ENCODE results near the gene AP1AR. TPM values are rescaled to one million over a fixed set of nuclear protein-coding genes. Genes with fewer than 3 reads are reported as not detected.
"Not testable (repeated sequence)": the region's sequence is repeated elsewhere in the genome, so short reads cannot be mapped to it uniquely, and the experiment has no call there.

The AP1AR gene
- total and polyA plus RNA-seq, 2 of the 4 experiments (the other 2 are of a cell fraction): 4.0 to 4.7 TPM

DNA sequence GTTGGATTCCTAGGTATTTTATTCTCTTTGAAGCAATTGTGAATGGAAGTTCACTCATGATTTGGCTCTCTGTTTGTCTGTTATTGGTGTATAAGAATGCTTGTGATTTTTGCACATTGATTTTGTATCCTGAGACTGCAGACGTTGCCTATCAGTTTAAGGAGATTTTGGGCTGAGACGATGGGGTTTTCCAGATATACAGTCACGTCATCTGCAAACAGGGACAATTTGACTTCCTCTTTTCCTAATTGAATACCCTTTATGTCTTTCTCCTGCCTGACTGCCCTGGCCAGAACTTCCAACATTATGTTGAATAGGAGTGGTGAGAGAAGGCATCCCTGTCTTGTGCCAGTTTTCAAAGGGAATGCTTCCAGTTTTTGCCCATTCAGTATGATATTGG, 73.9 kb downstream of the AP1AR start:
- H3K4me1 ChIP-seq (ENCODE audit: control insufficient read depth, insufficient read depth, low read length); intact Hi-C loops (cut with micrococcal nuclease); H3K9me1 ChIP-seq (ENCODE audit: insufficient read depth, low read length); DNase-seq; H3K4ac ChIP-seq (ENCODE audit: low read depth, low read length); H3K9ac ChIP-seq (ENCODE audit: low read depth, low read length); H4K20me1 ChIP-seq (ENCODE audit: insufficient read depth, low read length); H2AK9ac ChIP-seq (replicated peaks; ENCODE audit: low read depth, low read length, poor library complexity); H4K8ac ChIP-seq (ENCODE audit: low read depth in 2 of 2, low read length in 2 of 2); H2BK120ac ChIP-seq (ENCODE audit: low read depth, low read length); H3K56ac ChIP-seq (ENCODE audit: extremely low read depth, insufficient read depth, low read length); H2AK5ac ChIP-seq (ENCODE audit: low read depth, low read length); in situ Hi-C loops (cut with MboI; ENCODE audit: low sequenced_read_pairs); H3K14ac ChIP-seq (replicated peaks; ENCODE audit: low read depth, low read length); H2BK15ac ChIP-seq (ENCODE audit: low read depth, low read length); ATAC-seq (ENCODE audit: low read depth); H3K4me2 ChIP-seq (ENCODE audit: low read depth, low read length); H3K4me3 ChIP-seq (ENCODE audit: insufficient read depth, low read depth, low read length); BruUV-seq (replicated peaks); H3K27ac ChIP-seq (ENCODE audit: insufficient read depth, low read length); H4K91ac ChIP-seq (ENCODE audit: insufficient read depth, low read depth, low read length); POLR2A ChIA-PET (ENCODE audit: unreplicated experiment); H3K18ac ChIP-seq (ENCODE audit: low read depth, low read length); H2BK5ac ChIP-seq (ENCODE audit: low read depth, low read length, poor library complexity, severe bottlenecking); H3K27me3 ChIP-seq (ENCODE audit: control insufficient read depth, insufficient read depth, low read length); dilution Hi-C loops (cut with HindIII; ENCODE audit: low sequenced_read_pairs, unreplicated experiment); H3K36me3 ChIP-seq (ENCODE audit: control insufficient read depth, insufficient read depth, low read length); H3K9me3 ChIP-seq (ENCODE audit: control insufficient read depth, insufficient read depth, low read length); H4K5ac ChIP-seq (ENCODE audit: low read depth, low read length); H2BK20ac ChIP-seq (ENCODE audit: low read depth, low read length); CTCF ChIA-PET; H2AFZ ChIP-seq (replicated peaks; ENCODE audit: low read length, poor library complexity); H3K23ac ChIP-seq (ENCODE audit: low read depth, low read length); H3K79me1 ChIP-seq (ENCODE audit: low read depth in 1 of 2, low read length in 2 of 2): not testable (repeated sequence)
- WGBS, 2 experiments (ENCODE audit: extremely low coverage in 2 of 2, insufficient read length in 1 of 2): no CpG with 5 or more reads among the region's 3 CpGs

DNA sequence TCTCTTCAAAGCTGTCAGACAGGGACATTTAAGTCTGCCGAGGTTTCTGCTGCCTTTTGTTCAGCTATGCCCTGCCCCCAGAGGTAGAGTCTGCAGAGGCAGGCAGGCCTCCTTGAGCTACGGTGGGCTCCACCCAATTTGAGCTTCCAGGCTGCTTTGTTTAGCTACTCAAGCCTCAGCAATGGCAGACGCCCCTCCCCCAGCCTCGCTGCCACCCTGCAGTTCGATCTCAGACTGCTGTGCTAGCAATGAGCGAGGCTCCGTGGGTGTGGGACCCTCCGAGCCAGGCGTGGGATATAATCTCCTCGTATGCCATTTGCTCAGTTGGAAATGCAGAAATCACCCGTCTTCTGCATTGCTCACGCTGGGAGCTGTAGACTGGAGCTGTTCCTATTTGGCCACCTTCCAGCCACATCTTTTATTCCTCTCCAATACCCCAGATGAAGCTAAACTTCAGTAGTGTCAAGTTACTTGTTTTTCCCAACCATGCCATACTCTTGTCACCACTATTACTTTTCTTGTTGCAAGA, 77.7 kb downstream of the AP1AR start:
- H3K23ac ChIP-seq (ENCODE audit: low read depth, low read length); H3K4me1 ChIP-seq (ENCODE audit: control insufficient read depth, insufficient read depth, low read length); H3K9ac ChIP-seq (ENCODE audit: low read depth, low read length); H4K20me1 ChIP-seq (ENCODE audit: insufficient read depth, low read length); H3K27me3 ChIP-seq (ENCODE audit: control insufficient read depth, insufficient read depth, low read length); H4K8ac ChIP-seq (ENCODE audit: low read depth in 2 of 2, low read length in 2 of 2); H3K4ac ChIP-seq (ENCODE audit: low read depth, low read length); dilution Hi-C loops (cut with HindIII; ENCODE audit: low sequenced_read_pairs, unreplicated experiment); H2BK15ac ChIP-seq (ENCODE audit: low read depth, low read length); H3K56ac ChIP-seq (ENCODE audit: extremely low read depth, insufficient read depth, low read length); in situ Hi-C loops (cut with MboI; ENCODE audit: low sequenced_read_pairs); intact Hi-C loops (cut with micrococcal nuclease); H3K9me1 ChIP-seq (ENCODE audit: insufficient read depth, low read length); H3K9me3 ChIP-seq (ENCODE audit: control insufficient read depth, insufficient read depth, low read length); H2BK20ac ChIP-seq (ENCODE audit: low read depth, low read length); H4K5ac ChIP-seq (ENCODE audit: low read depth, low read length); H3K18ac ChIP-seq (ENCODE audit: low read depth, low read length); H3K14ac ChIP-seq (replicated peaks; ENCODE audit: low read depth, low read length); H2AK5ac ChIP-seq (ENCODE audit: low read depth, low read length); H4K91ac ChIP-seq (ENCODE audit: insufficient read depth, low read depth, low read length); H3K4me3 ChIP-seq (ENCODE audit: insufficient read depth, low read depth, low read length); BruUV-seq (replicated peaks); H3K36me3 ChIP-seq (ENCODE audit: control insufficient read depth, insufficient read depth, low read length); H2BK5ac ChIP-seq (ENCODE audit: low read depth, low read length, poor library complexity, severe bottlenecking); H3K27ac ChIP-seq (ENCODE audit: insufficient read depth, low read length); H2AFZ ChIP-seq (replicated peaks; ENCODE audit: low read length, poor library complexity); H2BK120ac ChIP-seq (ENCODE audit: low read depth, low read length); H2AK9ac ChIP-seq (replicated peaks; ENCODE audit: low read depth, low read length, poor library complexity); H3K79me1 ChIP-seq (ENCODE audit: low read depth in 1 of 2, low read length in 2 of 2); POLR2A ChIA-PET (ENCODE audit: unreplicated experiment): not testable (repeated sequence)
- ATAC-seq (ENCODE audit: low read depth): peak; percentile 66
- H3K4me2 ChIP-seq (ENCODE audit: low read depth, low read length): peak overlapping the region; percentile 63
- CTCF ChIA-PET: interaction anchor here (0.7 kb wide), 1 partner anchor 18 kb away, joined by 3 read pairs; no protein-coding TSS in a partner anchor
- WGBS, 2 experiments (ENCODE audit: extremely low coverage in 2 of 2, insufficient read length in 1 of 2): no CpG with 5 or more reads among the region's 12 CpGs
- DNase-seq: peak; percentile 49

All from IMR-90 (cell line).